Kidney (tissue), 14 donors: Measurements from ENCODE around the gene CDC6. TPM values are rescaled to one million over a fixed set of nuclear protein-coding genes. Genes with fewer than 3 reads are reported as not detected.

Experiments
- DNase-seq, 5 donors: peaks; one replicate each; pipeline ENCODE4 v3.0.0-alpha.2; 2013 to 2020
- FAIRE-seq: peaks from 2 replicates; lab custom pipeline; 2012; peaks lifted over from hg19 to GRCh38; lab: Jason Lieb, UNC
- H3K27ac ChIP-seq, 2 donors: one replicate each; pipeline ENCODE4 v1.7.0; 2013; ENCODE audit warnings: low read depth in 2 of 2, low read length in 2 of 2, inconsistent platforms in 1 of 2
- H3K27me3 ChIP-seq: one replicate; pipeline ENCODE4 v1.7.1; 2013; ENCODE audit warnings: low read length, inconsistent platforms; ENCODE audit not compliant: control insufficient read depth, insufficient read depth
- H3K36me3 ChIP-seq, 3 donors: one replicate each; pipeline versions ENCODE4 v1.7.0 to v1.7.1; 2013; ENCODE audit warnings: low read length in 3 of 3, control low read depth in 1 of 3, inconsistent platforms in 1 of 3; ENCODE audit not compliant: insufficient read depth in 3 of 3, control insufficient read depth in 2 of 3
- H3K4me1 ChIP-seq, 3 donors: one replicate each; pipeline versions ENCODE4 v1.7.0 to v1.7.1; 2013; ENCODE audit warnings: low read length in 3 of 3, inconsistent platforms in 1 of 3, low read depth in 1 of 3; ENCODE audit not compliant: control insufficient read depth in 2 of 3, insufficient read depth in 2 of 3
- H3K4me3 ChIP-seq, 3 donors: one replicate each; pipeline versions ENCODE4 v1.7.0 to v1.8.1; 2013; ENCODE audit warnings: low read length in 3 of 3, control low read depth in 1 of 3, inconsistent platforms in 1 of 3
- H3K9ac ChIP-seq, 3 donors: one replicate each; pipeline versions ENCODE4 v1.7.0 to v1.7.1; 2013; ENCODE audit warnings: low read length in 3 of 3, control low read depth in 1 of 3, inconsistent platforms in 1 of 3
- H3K9me3 ChIP-seq, 3 donors: one replicate each; pipeline versions ENCODE4 v1.7.0 to v1.7.1; 2013; ENCODE audit warnings: low read length in 3 of 3, control low read depth in 1 of 3, inconsistent platforms in 1 of 3; ENCODE audit not compliant: control insufficient read depth in 2 of 3, insufficient read depth in 1 of 3
- intact Hi-C: fragments of 100-400 bp; cut with DNase I; formaldehyde crosslinking; loops from one replicate; pipeline ENCODE4 v1.11.1; 2022
- polyA plus RNA-seq: library from polyadenylated mRNA; stranded (reverse); fragments of 350-450 nt; fragmentation: Illumina TruSeq; extraction: RNeasy Lipid Tissue Mini Kit (QIAGEN cat#74804); gene quantifications from one replicate; pipeline ENCODE4 v1.2.3, GENCODE V29; 2014; ENCODE audit warnings: low read depth, low replicate concordance; ENCODE audit not compliant: insufficient read depth
- total RNA-seq: library from RNA; stranded (reverse); fragmentation: NEBNext Ultra II Directional; extraction: Animal tissue kit (Norgen Biotek cat#: 25700); gene quantifications from one replicate; pipeline ENCODE4 v1.2.1, GENCODE V29; 2021
- TF ChIP-seq, protein P1 (sequence below): IDR thresholded peaks from 3 replicates; pipeline ENCODE4 v1.5.1; 2012; ENCODE audit warnings: mild to moderate bottlenecking, moderate library complexity, borderline replicate concordance; ENCODE audit not compliant: insufficient read depth; ENCODE audit errors: extremely low read depth
- donor health status: control.
- donor health status: control.
- donor health status: control.
- donor health status: control.
- donor health status: control.
- donor health status: DM: yes; HTN: yes; CAD: no.
- donor health status: Normal renal cell carcinoma (clear cell type).

Gene CDC6
- total and polyA plus RNA-seq, 2 donors from 2014 or later, result 0.49 to 1.7 TPM

DNA sequence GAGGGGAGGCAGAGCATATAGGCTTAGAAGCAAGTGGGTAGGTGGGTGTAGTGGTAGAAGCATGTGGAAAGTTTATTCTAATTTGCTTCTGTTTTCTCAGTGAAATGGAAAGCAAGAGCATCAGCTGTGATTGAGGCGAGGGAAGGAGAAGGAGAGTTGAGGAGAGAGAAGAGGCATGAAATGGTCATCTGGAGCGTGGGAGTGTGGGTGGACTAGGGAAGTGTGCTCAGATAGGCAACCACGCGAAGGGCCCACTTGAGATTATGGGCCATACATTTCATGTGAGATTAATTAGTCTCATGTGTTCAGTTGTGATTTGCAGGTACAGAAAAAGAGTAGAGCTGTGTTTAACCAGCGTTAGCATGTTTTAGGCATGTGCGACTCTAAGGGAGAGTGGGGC, 20.8 kb upstream of the CDC6 start:
- Histone ChIP-seq H3K27ac (no peak overlapping the region), H3K27me3 (no peaks in the 10 kb centered on the region), H3K4me1 (no peaks in the 10 kb centered on the region), H3K36me3 (peaks cover 0 to 57% (median 24%) of the 10 kb centered on the region in 3 donors), H3K9ac (no peak overlapping the region), H3K9me3 (no peaks in the 10 kb centered on the region), H3K4me3 (no peak overlapping the region)
- FAIRE-seq, result no peak
- intact Hi-C loops, result no loop called here
- no peak for DNase-seq
- TF ChIP-seq, protein P1, sequence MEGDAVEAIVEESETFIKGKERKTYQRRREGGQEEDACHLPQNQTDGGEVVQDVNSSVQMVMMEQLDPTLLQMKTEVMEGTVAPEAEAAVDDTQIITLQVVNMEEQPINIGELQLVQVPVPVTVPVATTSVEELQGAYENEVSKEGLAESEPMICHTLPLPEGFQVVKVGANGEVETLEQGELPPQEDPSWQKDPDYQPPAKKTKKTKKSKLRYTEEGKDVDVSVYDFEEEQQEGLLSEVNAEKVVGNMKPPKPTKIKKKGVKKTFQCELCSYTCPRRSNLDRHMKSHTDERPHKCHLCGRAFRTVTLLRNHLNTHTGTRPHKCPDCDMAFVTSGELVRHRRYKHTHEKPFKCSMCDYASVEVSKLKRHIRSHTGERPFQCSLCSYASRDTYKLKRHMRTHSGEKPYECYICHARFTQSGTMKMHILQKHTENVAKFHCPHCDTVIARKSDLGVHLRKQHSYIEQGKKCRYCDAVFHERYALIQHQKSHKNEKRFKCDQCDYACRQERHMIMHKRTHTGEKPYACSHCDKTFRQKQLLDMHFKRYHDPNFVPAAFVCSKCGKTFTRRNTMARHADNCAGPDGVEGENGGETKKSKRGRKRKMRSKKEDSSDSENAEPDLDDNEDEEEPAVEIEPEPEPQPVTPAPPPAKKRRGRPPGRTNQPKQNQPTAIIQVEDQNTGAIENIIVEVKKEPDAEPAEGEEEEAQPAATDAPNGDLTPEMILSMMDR, result no peak

DNA sequence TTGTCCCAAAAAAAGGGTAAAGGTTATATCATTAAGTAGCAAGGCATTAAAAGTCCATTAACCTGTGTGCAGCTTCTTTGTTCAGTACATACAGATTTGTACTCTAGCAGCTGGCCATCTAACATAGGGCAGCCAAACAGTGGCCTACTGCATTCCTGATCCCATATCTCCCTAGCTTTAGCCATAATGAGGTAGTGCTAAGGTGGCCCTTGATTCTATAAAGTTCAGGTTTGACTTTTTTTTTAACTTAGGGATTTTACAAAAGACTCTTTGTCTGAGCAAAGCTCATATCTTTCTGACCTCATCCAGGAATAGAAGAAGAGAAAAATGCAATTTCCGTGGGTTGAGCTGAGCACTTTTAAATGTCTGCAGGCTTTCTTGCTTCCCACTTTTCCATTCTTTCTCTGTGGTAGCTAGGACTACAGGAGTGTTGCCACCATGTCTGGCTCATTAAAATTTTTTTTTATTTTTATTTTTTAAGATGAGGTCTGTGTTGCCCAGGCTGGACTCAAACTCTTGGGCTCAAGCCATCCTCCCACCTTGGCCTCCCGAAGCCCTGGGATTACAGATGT, 19.5 kb upstream of the CDC6 start:
- Histone ChIP-seq H3K9me3 (no peaks in the 10 kb centered on the region), H3K27ac (no peak overlapping the region), H3K4me1 (no peaks in the 10 kb centered on the region), H3K27me3 (no peaks in the 10 kb centered on the region), H3K4me3 (no peak overlapping the region), H3K9ac (no peak overlapping the region), H3K36me3 (peaks cover 0 to 57% (median 20%) of the 10 kb centered on the region in 3 donors)
- DNase-seq, result no peak
- TF ChIP-seq, protein P1, result no peak
- intact Hi-C loops, result no loop called here
- FAIRE-seq, result no peak

DNA sequence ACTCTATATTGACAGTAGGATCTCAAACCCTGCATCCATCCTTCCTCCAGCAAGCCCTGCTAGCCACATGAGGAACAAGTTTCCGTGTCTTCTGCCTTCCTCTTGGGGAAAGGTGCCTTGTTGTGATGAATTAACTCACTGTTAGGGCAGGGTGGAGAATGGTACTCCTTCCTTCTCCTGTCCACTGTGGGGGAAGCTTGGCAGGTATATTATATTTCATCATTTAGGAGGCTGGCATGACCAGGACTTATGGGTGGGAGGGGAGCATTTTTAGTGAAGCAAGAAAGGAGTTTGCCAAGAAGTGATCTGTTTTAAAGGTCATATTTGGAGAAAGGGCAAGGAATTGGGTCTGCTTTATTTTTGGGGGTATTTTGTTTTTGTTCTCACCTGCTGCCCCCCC, 9.3 kb upstream of the CDC6 start:
- Histone ChIP-seq H3K4me1 (no peaks in the 10 kb centered on the region), H3K4me3 (no peak overlapping the region), H3K36me3 (peaks cover 17 to 29% (median 20%) of the 10 kb centered on the region in 3 donors), H3K9ac (no peak overlapping the region), H3K27ac (no peak overlapping the region), H3K9me3 (no peaks in the 10 kb centered on the region), H3K27me3 (no peaks in the 10 kb centered on the region)
- intact Hi-C loops, result no loop called here
- no peak for DNase-seq
- no peak for FAIRE-seq
- TF ChIP-seq, protein P1, result no peak

DNA sequence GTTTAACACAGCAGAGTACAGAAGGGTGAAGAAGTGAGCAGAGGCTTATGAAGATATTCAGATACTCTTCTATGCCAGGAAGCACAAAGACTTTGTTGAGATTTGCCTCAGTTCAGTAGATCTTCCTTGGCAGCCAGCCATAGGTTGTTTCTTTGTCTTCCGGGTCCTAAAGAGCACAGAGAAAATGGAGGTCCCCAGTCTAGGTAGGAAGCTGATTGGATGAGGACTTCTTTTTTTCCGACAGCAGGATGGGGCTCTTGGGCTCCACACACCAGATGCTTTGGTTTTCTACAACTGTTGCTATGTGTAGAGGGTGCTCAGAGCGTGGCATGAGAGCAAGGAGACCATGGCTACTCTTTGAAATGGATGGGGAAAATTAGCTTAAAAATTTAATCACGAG, 8.3 kb upstream of the CDC6 start:
- intact Hi-C loops, result no loop called here
- Histone ChIP-seq H3K27ac (no peak overlapping the region), H3K36me3 (peaks cover 13 to 29% (median 14%) of the 10 kb centered on the region in 3 donors), H3K4me3 (no peak overlapping the region), H3K9ac (no peak overlapping the region), H3K9me3 (no peaks in the 10 kb centered on the region), H3K27me3 (no peaks in the 10 kb centered on the region), H3K4me1 (peaks cover 0 to 6% (median 4%) of the 10 kb centered on the region in 3 donors)
- TF ChIP-seq, protein P1, result no peak
- FAIRE-seq (no peak), DNase-seq (no peak)
